Measurements from ENCODE around the gene POU3F3.

The POU3F3 gene

GRCh38 chr2:104853534-104854497 lies at the start of gene POU3F3:
TSS of gene POU3F3 (plus strand) at chr2:104854115. CDS start at chr2:104855511, 1,396 bp downstream.
- DNase-seq = peak; percentile 83

GRCh38 chr2:104804148-104804890 lies 49.6 kb upstream of the POU3F3 start:
- DNase-seq = no peak

- no peak for DNase-seq
Measured at GRCh38 chr2:104812286-104812685, 41.6 kb upstream of the POU3F3 start.

- no peak for DNase-seq
Measured at GRCh38 chr2:104816143-104816542, 37.8 kb upstream of the POU3F3 start.

GRCh38 chr2:104818264-104818663 lies 35.7 kb upstream of the POU3F3 start:
- DNase-seq = no peak

GRCh38 chr2:104820126-104820525 lies 33.8 kb upstream of the POU3F3 start:
- no peak for DNase-seq

GRCh38 chr2:104825124-104825865 lies 28.6 kb upstream of the POU3F3 start:
- no peak for DNase-seq

GRCh38 chr2:104826016-104826415 lies 27.9 kb upstream of the POU3F3 start:
- DNase-seq = no peak

GRCh38 chr2:104831742-104832141 lies 22.2 kb upstream of the POU3F3 start:
- no peak for DNase-seq

- no peak for DNase-seq
Measured at GRCh38 chr2:104834431-104835153, 19.3 kb upstream of the POU3F3 start.

- no peak for DNase-seq
Measured at GRCh38 chr2:104836265-104836664, 17.6 kb upstream of the POU3F3 start.

GRCh38 chr2:104836841-104837240 lies 17.1 kb upstream of the POU3F3 start:
- no peak for DNase-seq

GRCh38 chr2:104840156-104840555 lies 13.8 kb upstream of the POU3F3 start:
- no peak for DNase-seq

GRCh38 chr2:104840893-104841585 lies 12.9 kb upstream of the POU3F3 start:
- no peak for DNase-seq

GRCh38 chr2:104841744-104842143 lies 12.2 kb upstream of the POU3F3 start:
- DNase-seq = no peak

GRCh38 chr2:104844807-104845551 lies 8.9 kb upstream of the POU3F3 start:
- no peak for DNase-seq

- DNase-seq = no peak
Measured at GRCh38 chr2:104845552-104845931, 8.4 kb upstream of the POU3F3 start.

GRCh38 chr2:104845946-104846785 lies 7.7 kb upstream of the POU3F3 start:
- no peak for DNase-seq

GRCh38 chr2:104846786-104847585 lies 6.9 kb upstream of the POU3F3 start:
- DNase-seq = no peak
